Cardiac fibroblast (primary cell): ENCODE data around the gene CLPTM1.

ENCODE experiments used
- DNase-seq, 2 donors: peaks; one replicate each; pipeline versions ENCODE4 v3.0.0 to v3.0.0-alpha.2; 2010; ENCODE audit warnings: low read depth in 2 of 2
- H3K4me3 ChIP-seq, 2 donors: replicated peaks in 1 of 2; 1 replicate in 1 of 2; 2 replicates in 1 of 2; pipeline ENCODE4 v1.5.1; 2011; ENCODE audit warnings: low read depth in 2 of 2, low read length in 2 of 2, mild to moderate bottlenecking in 2 of 2, moderate library complexity in 1 of 2
- CTCF ChIP-seq: IDR thresholded peaks from one replicate; pipeline ENCODE4 v1.5.1; 2011; ENCODE audit warnings: low read depth, mild to moderate bottlenecking, low read length, inconsistent platforms

CLPTM1 gene

GRCh38 chr19:44957526-44957925 lies 2.3 kb downstream of the CLPTM1 start:
- no peak for DNase-seq
- no peak overlapping the region for H3K4me3 ChIP-seq
- no peak for TF ChIP-seq CTCF

GRCh38 chr19:44958090-44958489 lies 2.9 kb downstream of the CLPTM1 start:
- DNase-seq = no peak
- no peak overlapping the region for H3K4me3 ChIP-seq
- no peak for TF ChIP-seq CTCF

- no peak for TF ChIP-seq CTCF
- no peak overlapping the region for H3K4me3 ChIP-seq
- no peak for DNase-seq
Measured at GRCh38 chr19:44959691-44960090, 4.5 kb downstream of the CLPTM1 start.

GRCh38 chr19:44960906-44961728 lies 5.9 kb downstream of the CLPTM1 start:
- DNase-seq = no peak
- H3K4me3 ChIP-seq = no peak overlapping the region
- TF ChIP-seq CTCF = no peak

GRCh38 chr19:44961821-44962220 lies 6.6 kb downstream of the CLPTM1 start:
- TF ChIP-seq CTCF = no peak
- no peak overlapping the region for H3K4me3 ChIP-seq
- no peak for DNase-seq

GRCh38 chr19:44968118-44968517 lies 12.9 kb downstream of the CLPTM1 start:
- no peak for DNase-seq
- no peak for TF ChIP-seq CTCF
- H3K4me3 ChIP-seq = no peak overlapping the region

- no peak for DNase-seq
- no peak for TF ChIP-seq CTCF
- H3K4me3 ChIP-seq = no peak overlapping the region
Measured at GRCh38 chr19:44968670-44969069, 13.5 kb downstream of the CLPTM1 start.
